ENCODE data around the gene PPIG. TPM values are rescaled to one million over a fixed set of nuclear protein-coding genes. Genes with fewer than 3 reads are reported as not detected.

PPIG gene
- total and polyA plus RNA-seq, 9 of the 15 experiments (the other 6 are each of a cell fraction or from before 2014, with no cell fraction given): 52.5 to 166 (median 124) TPM

DNA sequence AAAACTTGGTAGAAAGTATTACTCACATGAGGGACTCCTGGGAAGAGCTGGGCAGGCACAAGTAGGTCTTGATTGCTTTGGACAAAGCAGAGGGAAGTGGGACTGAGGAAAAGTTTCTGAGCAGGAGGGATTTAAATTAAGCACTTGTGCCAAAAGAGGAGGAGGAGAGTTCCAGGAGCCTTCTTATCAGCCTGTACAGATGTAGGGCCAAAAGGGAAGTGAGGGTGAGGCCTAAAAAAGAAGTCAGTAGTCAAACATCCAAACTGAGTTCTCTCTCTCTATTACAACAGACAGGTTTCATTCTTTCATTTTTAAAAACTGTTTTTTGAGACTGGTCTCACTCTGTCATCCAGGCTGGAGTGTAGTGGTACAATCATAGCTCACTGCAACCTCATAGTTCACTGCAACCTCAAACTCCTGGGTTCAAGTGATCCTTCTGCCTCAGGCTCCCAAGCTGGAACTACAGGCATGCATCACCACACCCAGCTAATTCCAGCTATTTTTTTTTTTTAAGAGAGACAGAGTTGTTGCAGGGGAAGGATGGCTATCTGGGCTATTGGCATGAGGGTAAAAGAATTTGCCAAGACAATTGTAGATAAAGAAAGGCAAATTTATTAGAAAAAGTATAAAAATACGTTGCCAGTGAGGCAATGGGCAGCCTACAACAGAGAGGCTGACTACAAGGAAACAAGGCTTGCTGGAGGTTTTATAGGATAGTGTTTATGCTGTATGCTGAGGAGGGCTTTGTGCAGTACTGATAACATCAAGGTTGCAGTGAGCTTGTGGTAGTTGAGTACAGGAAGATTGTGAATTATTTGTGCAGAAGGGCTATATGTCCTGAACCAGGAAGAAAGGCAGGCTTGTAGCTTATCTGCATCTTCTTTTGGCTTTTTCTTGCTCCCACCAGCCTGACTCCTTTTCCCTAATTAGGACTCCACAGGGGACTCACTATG is 81.1 kb downstream of the PPIG start (continued):
- peak in 1 of 2 experiments; percentile 60; a peak in 1 of 4 replicates for TF ChIP-seq NONO (IDR thresholded peaks at IDR 0.05; ENCODE audit: low read depth in 2 of 2, low read length in 1 of 2)
- no peak for TF ChIP-seq TEAD2 (tag; IDR thresholded peaks at IDR 0.05)
- peak; percentile 49 to 79; a peak in 2 of 4 replicates for TF ChIP-seq FOXK2 (conservative IDR thresholded peaks at IDR 0.05 in 1 of 2, IDR thresholded peaks at IDR 0.05 in 1 of 2; ENCODE audit: low read depth in 2 of 2)
- TF ChIP-seq TRIM28 (IDR thresholded peaks at IDR 0.05): no peak

DNA sequence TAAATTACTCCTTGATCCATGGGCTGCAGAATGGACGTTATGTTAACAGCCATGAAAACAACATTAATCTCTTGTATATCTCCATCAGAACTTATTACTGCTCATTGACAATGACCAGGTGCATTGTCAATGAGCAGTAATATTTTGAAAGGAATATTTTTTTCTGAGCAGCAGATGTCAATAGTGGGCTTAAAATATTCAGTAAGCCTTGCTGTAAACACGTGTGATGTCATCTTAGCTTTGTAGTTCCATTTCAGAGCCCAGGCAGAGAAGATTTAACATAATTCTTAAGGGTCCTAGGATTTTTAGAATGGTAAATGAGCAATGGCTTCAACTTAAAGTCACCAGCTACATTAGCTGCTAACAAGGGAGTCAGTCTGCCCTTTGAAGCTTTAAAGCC is 83.4 kb downstream of the PPIG start:
- Histone ChIP-seq H3K36me3 (ENCODE audit: control insufficient read depth, insufficient read depth, low read length) (no peaks in the 10 kb centered on the region), H3K27ac (ENCODE audit: extremely low read depth, low read depth, low read length) (no peak overlapping the region), H3K79me2 (ENCODE audit: control insufficient read depth, insufficient read depth, low read length) (no peaks in the 10 kb centered on the region), H3K9ac (ENCODE audit: insufficient read depth in 1 of 2, low read depth in 2 of 2, low read length in 2 of 2) (no peak overlapping the region), H3K4me3 (no peak overlapping the region), H3K9me1 (ENCODE audit: control insufficient read depth, insufficient read depth, low read length) (no peaks in the 10 kb centered on the region), H3K4me2 (ENCODE audit: insufficient read depth, low read length) (no peak overlapping the region), H3K4me1 (replicated peaks in 1 of 2; ENCODE audit: control insufficient read depth in 2 of 2, insufficient read depth in 2 of 2, low read length in 2 of 2) (peaks cover 4 to 68% of the 10 kb centered on the region in 2 experiments; a peak in 4 of 5 replicates), H3K27me3 (ENCODE audit: control insufficient read depth in 2 of 2, insufficient read depth in 2 of 2, low read length in 2 of 2) (no peaks in the 10 kb centered on the region), H2AFZ (ENCODE audit: low read depth, low read length) (no peak overlapping the region), H4K20me1 (replicated peaks; ENCODE audit: control insufficient read depth, insufficient read depth, low read length) (no peaks in the 10 kb centered on the region), H3K9me3 (replicated peaks; ENCODE audit: control insufficient read depth, insufficient read depth, low read depth, low read length) (no peaks in the 10 kb centered on the region)
- ChIA-PET POLR2A (interaction anchor here (0.7 to 1.7 kb wide), 8 partner anchors 10 to 507 kb away, joined by 3 to 8 read pairs (median 4); no protein-coding TSS in a partner anchor), CTCF (ENCODE audit: low intra/inter-chr PET ratio) (no interaction called here)
- FAIRE-seq (no peak), DNase-seq (ENCODE audit: extremely low read depth in 1 of 4, low spot score in 3 of 4) (no peak), ATAC-seq (no peak)
- intact Hi-C loops (cut with micrococcal nuclease) (loop anchor here (10.0 kb wide), 1 partner anchor 257 kb away; no protein-coding TSS in a partner anchor), in situ Hi-C loops (cut with MboI) (no loop called here)
- WGBS (ENCODE audit: insufficient coverage, low coverage, missing lambda C conversion rate): 7% methylated on average over 2 of the region's 2 CpGs
- TF ChIP-seq ATF7 (IDR thresholded peaks at IDR 0.05) (0 out of 2 replicates have a peak, but pooled peaks have one; percentile 41), JUND (IDR thresholded peaks at IDR 0.05; ENCODE audit: borderline replicate concordance, low read depth, low read length) (peak; percentile 8; the same call in 1 of the 2 replicates), JUND (tag; IDR thresholded peaks at IDR 0.05; ENCODE audit: borderline replicate concordance, low read depth, low read length) (no peak), RAD21 (CRISPR knock-in tag; conservative IDR thresholded peaks at IDR 0.05 in 1 of 2, IDR thresholded peaks at IDR 0.05 in 1 of 2) (peak in 1 of 2 experiments; percentile 37; a peak in 1 of 4 replicates), MYC (IDR thresholded peaks at IDR 0.05; ENCODE audit: low read depth, low read length) (no peak), MYC (CRISPR knock-in tag; IDR thresholded peaks at IDR 0.05; ENCODE audit: borderline replicate concordance, low read depth) (no peak), POLR2B (IDR thresholded peaks at IDR 0.05; ENCODE audit: low read depth, partially characterized antibody) (no peak), ZNF717 (CRISPR knock-in tag; IDR thresholded peaks at IDR 0.05) (no peak)
- TF ChIP-seq, protein P1, sequence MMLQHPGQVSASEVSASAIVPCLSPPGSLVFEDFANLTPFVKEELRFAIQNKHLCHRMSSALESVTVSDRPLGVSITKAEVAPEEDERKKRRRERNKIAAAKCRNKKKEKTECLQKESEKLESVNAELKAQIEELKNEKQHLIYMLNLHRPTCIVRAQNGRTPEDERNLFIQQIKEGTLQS (IDR thresholded peaks at IDR 0.05): 0 out of 2 replicates have a peak, but pooled peaks have one; percentile 17
- TF ChIP-seq, protein P1 (CRISPR knock-in tag; conservative IDR thresholded peaks at IDR 0.05): no peak
- TF ChIP-seq, protein P2, sequence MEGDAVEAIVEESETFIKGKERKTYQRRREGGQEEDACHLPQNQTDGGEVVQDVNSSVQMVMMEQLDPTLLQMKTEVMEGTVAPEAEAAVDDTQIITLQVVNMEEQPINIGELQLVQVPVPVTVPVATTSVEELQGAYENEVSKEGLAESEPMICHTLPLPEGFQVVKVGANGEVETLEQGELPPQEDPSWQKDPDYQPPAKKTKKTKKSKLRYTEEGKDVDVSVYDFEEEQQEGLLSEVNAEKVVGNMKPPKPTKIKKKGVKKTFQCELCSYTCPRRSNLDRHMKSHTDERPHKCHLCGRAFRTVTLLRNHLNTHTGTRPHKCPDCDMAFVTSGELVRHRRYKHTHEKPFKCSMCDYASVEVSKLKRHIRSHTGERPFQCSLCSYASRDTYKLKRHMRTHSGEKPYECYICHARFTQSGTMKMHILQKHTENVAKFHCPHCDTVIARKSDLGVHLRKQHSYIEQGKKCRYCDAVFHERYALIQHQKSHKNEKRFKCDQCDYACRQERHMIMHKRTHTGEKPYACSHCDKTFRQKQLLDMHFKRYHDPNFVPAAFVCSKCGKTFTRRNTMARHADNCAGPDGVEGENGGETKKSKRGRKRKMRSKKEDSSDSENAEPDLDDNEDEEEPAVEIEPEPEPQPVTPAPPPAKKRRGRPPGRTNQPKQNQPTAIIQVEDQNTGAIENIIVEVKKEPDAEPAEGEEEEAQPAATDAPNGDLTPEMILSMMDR (IDR thresholded peaks at IDR 0.05 in 2 of 3, conservative IDR thresholded peaks at IDR 0.05 in 1 of 3; ENCODE audit: insufficient read depth in 2 of 3, low read depth in 1 of 3, low read length in 3 of 3): peak in 1 of 3 experiments; percentile 21; a peak in 2 of 6 replicates
- BruUV-seq (replicated peaks): no TSS peak
